HG02938 (cell line): ENCODE results near the gene ADAMTSL1.

Experiments
- ATAC-seq: cut with Tn5 transposase; IDR thresholded peaks from one replicate; pipeline ENCODE4 v1.9.1; 2021; ENCODE audit warnings: mild to moderate bottlenecking, moderate library complexity; ENCODE audit not compliant: unreplicated experiment

ADAMTSL1 gene

DNA sequence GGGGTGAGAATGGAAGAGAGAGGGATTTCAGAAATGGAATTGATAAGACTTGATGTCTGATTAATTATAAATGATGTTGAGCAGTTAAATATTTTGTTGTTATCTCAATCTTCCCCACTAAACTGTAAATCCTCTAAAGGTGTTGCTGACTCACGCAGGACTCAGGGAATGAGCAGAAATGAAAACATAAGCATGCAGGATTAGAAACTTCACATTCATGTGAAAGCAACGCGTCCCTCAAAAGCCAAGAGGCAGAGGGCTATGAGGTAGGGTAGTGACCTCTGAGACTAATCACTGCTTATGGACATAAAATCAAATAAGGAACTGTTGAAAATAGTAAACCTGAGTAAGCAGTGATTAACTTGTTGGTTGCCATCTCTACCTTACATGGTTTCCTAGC is 21.1 kb downstream of the ADAMTSL1 start:
- no peak for ATAC-seq

DNA sequence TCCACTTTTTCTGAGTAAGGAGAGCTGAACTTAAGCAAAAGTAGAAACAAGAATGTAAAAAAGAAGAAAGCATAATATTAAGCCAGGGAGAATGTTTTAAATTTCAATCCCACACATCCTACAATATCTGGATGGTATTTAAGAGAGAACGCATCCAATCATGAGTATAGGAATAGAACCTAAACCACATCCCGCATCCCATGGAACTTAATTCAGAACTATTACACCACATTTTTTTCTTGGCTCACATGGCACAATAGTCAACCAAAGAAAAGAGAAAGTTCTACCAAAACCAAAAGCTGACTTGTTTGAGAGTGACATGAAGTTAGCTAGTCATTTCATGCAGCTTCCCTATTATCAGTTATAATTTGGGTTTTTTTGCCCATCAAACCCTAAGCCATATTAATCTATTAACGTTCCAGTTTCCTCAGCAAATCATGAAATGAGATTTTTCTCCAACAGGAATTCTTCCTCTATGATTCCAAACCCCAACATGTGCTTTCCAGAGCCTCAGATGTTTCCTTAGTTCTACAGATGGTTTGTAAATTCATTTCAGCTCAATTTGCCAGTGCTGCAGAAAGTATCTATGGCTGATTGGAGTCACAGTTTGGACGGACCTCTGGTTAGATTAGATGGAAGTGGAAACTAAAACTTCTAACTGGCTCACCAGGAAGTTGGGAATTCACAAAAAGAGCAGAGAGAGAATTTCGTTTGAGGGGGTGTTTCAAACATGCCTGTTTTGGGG is 22.5 kb downstream of the ADAMTSL1 start:
- no peak for ATAC-seq

DNA sequence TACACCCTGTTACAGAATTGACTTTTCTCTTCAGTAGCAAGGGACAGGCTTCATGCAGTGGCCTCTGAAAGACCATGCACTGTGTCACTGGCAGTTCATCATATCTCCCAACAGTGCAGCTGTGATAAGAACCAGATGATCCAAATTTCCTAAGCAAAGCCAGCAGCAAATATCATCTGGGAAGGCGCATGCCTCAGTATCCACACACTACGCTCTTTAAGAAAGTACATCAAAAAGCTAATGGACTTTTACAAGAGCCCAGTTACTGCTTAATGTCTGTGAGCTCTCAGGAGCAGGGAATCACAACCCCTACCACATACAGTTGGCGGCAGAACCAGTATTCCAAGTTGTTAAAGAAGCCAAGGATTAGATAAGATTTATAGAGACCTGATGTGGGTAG is 25.1 kb downstream of the ADAMTSL1 start:
- ATAC-seq, result no peak

DNA sequence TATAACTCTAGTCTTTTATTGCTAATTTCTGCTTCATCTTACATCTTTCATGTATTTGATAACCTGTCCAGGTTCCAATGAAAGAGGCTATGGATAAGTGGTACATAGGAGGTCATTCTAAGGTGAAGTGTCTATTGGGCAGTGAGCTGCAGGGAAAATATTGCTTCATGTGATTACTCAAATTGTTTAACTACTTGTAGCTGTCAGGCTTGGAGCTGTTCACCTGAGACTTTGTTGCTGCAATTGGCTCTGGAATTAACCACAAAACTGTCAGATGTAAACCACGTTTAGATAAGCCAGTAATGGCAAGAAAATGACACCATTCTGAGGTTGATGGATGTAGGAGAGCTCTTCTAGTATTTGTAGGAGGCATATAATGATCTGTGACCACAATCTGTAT is 26.0 kb downstream of the ADAMTSL1 start:
- ATAC-seq, result no peak

DNA sequence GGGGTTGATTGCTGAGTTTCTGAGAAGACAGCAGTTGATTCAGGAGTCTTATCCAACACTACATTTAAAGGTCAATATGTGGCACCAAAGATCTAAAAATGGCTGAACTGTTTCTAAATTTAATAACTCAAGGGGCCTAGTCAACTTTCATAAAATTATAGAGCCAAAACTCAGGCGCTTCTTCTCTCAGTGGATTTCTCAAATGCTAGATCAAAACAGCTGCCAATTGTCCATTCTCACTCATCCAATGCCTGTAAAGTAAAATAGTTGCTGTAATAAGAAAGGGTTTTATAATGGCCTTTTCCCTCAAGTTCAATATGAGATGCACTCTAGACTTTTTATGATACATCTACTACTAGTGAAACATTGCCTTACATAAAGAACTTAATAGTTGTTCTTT is 26.5 kb downstream of the ADAMTSL1 start:
- no peak for ATAC-seq

DNA sequence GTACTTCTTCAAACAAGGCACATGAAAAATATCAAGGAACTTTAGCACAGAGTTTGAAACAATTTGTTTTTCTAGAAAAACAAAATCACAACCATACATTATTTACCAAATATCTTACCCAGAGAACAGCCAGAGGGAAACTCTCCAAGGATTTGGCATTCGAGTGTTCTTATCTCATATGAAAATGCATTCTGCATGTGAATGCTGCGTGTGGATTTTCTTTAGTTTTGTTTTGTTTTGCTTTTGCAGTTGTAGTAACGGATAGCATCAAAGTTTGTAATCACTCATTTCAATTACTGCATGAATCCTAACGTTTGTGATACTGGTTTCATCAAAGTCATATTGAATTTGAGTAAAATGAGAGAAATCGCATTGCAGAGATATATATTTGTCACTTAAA is 28.0 kb downstream of the ADAMTSL1 start:
- ATAC-seq, result no peak

DNA sequence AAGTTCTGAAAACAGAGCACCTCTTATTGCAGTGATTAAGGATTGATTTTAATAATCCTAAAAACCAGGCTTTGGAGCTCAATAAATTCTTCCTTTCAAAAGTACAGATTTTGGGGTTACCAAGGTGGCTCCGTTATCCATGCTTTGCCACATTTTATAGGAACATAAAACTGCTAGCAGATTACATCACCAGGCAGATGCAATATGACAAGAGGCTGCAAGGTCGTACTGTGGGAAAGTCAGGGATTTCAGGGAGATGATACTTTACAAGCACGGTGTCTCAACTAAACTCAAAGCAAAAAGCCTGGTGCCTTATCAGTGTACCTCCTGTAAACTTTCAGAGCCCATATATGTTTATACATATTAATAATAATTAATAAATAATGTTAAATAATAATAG is 28.6 kb downstream of the ADAMTSL1 start:
- ATAC-seq, result no peak

DNA sequence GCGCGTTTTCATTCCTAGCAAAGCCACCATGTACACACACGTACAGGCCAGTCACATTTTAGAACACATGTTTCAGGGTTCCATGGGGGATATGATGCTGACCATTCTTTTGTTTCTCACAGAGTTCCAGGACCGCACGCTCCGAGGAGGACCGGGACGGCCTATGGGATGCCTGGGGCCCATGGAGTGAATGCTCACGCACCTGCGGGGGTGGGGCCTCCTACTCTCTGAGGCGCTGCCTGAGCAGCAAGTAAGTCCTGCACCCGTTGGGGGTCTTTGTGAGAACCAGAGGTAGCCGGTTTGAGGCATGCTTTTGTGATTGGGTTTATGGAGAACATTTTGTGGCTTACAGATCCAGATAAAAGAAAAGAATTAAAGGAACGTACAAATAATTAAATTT is 30.8 kb downstream of the ADAMTSL1 start:
- ATAC-seq, result no peak

DNA sequence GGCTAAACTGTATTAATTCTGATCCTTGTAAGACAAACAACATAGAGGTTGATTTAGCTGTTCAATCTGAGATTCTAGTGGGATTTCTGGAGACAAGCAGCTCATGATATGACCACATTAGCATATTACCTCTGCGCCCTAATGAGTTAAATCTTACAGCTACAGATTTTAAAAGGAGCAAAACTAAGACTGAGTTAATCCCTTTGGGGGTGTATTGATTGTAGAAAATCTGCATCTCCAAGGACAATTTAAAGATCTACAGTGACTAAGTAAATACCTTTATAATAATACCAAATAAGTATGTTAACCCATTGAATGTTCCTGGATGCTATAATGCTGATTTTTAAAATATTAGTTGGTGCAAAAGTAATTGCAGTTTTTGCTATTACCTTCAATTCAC is 33.2 kb downstream of the ADAMTSL1 start:
- no peak for ATAC-seq

DNA sequence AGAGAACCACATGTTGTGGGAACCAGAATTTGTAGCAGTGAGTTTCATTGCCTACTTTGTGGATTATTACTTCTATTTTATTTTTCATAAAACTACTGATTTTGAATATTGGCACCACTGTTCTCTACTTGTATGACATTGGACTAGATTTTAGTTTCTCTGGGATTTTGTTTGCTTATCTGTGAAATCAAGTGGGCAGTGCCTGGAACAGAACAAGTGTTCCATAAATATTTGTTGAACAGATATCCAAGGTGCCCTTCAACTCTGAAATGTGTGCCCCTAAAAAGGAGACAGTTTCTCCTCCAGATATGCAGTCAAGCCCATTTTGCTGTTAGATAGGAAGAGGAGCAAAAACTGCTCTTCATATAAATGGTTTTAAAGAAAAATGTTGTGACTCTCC is 42.6 kb downstream of the ADAMTSL1 start:
- ATAC-seq, result no peak

DNA sequence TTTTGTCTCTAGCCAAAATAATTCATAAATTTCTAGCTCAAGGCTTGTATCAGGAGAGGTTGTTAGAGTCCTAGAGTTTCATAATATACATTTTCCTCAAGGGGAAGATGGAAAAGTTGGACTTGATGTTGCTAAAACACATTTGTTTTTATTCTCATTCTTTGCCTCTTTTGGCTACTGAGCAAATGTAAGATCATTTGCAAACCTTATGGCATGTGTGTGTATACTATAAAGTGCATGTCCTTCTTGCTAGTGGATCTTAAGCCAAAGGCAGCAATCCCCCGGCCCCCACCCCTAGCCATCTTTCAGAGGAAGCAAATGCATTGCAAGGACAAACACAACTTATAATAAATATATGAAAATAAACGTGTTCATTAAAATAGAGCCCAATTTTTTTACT is 43.0 kb downstream of the ADAMTSL1 start:
- ATAC-seq, result no peak

DNA sequence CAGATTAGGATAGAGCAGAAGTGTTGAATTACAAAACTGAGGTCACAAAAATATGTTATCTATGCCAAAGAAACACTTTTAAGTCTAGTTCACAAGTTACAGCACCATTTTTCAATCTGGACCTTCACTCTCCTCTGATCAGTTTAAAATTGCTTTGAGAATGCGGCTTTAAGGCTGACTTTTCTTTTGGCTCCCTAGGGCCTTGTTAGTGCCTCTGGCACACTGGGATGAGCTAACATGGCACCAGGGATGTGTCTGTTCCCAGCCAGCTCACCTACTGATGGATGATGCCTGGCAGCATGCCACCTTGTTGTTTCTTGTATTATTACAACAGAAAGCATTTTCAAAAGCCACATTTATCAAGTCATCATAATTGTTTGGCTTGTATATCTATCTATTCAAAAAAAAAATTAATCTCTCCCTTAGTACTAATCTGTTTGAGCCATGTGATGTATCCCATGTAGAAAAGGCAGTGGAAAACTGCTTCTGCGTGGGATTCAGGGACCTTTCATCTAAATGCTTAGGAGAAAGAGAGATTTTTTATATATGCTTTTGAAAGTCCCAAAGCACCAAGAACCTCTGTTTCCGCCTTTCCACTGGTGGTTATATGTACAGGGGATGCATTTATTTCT is 46.6 kb downstream of the ADAMTSL1 start:
- no peak for ATAC-seq

DNA sequence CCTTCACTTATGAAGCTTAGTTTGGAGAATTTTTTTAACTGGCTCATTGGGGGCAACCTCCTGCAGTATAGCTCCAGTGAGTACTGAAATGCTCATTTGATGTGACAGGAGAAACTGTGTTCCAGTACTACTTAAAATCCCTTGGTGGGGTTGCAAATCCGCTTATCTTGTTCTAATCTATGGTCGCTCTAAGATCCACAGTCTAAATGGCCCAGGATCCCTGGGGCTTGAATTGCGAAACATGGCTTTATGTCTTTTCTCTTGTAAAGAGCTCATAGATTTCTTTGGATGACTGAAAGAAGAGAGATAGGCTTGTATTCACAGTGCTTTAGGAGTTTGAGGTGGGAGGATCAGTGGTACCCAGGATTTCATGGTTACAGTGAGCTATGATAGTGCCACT is 52.7 kb downstream of the ADAMTSL1 start:
- no peak for ATAC-seq

DNA sequence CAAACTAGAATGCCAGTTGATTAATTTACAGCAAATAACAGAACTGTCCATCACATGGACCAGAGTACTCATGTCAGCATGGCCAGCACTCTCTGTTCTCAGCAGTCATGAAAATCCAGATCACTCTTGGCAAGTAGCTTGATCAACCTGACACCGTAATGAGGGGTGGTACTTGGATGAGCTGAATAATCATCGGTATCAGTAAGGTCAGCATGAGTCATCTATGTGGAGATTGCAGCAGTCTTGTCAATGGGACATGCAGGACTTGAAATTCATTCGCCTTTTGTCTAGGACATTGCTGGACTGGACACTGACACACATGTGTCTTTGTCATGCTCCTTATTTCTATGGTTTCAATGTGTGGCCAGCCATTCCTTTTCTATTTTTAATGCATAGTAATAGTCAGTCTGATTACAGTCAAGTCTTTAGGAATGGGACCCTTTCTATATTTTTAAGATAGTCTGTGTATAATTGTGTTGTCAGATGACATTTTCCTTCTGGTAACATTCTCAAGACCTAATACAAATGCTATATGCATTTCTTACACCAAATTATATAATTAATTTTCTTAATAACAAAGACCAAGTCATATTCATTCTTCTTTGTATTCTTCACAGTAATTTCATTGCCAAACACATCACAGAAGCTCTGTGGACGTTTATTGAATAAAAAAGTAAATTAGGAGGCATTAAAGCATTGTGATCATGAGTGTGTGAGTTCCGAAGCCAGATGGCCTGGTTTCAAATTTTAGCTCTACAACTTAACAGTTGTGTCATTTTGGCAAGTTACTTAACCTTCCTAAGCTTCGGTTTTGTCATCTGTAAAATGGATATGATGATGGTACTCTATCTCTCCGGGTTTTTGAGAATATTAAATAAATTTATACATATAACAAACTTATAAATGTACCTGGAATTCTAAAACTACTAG is 57.4 kb downstream of the ADAMTSL1 start:
- no peak for ATAC-seq

DNA sequence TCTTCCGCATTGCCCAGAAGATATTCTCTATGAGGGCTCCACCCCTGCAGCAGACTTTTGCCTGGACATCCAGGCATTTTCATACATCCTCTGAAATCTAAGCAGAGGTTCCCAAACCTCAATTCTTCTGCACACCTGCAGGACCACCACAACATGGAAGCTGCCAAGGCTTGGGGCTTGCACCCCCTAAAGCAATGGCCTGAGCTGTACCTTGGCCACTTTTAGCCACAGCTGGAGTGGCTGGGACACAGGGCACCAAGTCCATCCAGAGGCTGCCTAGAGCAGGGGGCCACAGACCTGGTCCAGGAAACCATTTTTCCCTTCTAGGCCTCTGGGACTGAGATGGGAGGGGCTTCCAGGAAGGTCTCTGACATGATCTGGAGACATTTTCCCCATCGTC is 60.7 kb downstream of the ADAMTSL1 start:
- no peak for ATAC-seq

DNA sequence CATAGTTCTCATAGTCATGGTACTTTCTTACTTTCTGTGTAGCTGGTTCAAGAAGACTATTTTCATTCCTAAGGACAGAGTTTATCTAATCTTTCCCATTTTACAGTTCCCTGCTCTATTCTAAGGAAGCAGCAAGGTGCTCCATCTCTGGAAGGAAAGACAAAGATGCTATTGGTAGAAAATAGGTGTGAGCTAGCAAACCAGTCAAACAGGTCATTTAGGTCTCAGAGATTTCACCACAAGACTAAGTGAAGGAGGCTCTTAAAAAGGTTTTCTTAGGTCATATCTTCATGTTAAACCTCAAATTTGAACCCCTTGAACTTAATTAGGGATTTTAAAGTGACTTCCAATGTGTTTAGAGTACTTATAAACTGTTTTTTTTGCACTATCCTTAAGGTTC is 62.6 kb downstream of the ADAMTSL1 start:
- no peak for ATAC-seq

DNA sequence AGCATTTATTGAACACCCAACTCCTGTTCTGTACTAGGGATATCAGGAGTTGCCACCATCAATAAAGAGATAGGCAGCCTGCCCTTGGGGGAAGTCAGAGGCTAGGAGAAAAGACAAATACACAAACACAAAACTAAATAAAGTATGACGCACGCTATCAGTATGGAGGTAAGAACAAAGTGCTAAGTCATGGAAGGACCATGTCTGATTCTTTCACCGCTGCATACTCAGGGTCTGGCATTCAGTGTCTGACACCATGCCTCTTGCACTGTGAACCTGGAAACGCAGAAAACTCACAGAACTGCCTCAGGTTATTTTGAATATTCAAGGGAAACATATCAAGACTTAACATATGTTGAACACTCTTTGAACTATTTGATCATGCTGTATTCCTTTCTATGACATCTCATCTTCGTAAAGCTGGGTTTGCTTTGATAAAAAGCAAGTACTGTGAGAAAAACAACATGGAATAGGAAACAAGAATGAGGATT is 65.3 kb downstream of the ADAMTSL1 start:
- ATAC-seq, result no peak

DNA sequence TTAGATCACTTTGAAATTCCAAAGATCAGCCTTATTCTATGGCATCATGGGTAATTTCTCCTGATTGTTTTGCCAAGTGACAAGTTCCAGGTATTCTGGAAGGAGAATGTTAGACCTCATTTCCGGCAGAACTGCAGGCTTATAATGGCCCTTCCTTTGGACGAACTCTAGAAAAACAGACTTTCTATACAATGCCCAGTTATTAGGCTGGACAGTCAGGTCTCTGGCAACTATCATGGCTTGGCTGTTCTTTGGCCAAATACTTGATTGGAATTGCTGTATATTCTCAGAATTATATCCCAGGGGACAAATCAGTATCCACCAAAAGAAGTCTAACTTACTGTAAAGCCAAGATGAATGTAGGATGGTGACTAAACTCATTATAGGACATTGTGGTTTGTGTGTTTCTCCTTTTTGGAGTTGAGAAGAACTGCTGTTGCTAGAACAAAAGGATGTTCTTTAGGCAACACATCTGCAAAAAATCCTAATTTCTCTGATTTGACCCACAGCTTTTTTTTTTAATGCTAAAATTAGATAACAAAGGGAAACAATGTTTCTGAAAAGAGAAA is 69.0 kb downstream of the ADAMTSL1 start:
- ATAC-seq, result no peak

DNA sequence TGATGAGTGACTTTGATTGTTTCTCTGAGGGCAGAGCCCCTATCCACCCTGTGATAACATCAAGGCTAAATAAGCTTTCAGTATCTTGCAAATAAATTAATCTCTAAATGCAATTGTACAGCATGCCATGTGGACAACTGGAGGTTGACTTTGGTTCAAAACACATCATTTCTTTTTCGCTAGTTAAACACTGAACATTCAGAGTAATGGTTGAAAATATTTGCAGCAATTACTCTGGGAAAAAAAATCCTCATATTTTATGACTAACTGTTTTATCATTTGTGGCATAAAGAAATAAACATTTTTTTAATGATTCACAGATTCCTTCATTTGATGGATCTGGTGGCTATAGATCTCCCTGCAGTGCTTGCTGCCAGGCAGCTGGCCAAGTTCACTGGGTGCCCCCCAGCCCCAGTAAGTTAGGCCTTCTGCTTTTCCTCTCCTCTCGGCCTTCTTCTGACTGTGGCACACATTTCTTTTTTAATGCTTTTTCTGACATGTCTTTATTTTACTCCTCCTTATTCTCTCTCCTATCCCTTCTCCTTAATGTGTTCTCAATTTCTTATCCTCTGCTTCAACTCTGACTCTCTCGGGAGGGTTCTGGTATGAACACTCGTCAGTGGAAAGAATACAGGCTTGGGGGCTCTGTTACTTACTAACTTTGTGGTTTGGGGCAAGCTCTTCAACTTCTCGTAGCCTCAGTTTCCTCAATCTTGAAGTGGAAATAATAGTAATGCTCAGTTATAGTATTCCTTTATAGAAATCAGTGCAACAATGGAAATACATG is 69.6 kb downstream of the ADAMTSL1 start:
- ATAC-seq, result no peak

DNA sequence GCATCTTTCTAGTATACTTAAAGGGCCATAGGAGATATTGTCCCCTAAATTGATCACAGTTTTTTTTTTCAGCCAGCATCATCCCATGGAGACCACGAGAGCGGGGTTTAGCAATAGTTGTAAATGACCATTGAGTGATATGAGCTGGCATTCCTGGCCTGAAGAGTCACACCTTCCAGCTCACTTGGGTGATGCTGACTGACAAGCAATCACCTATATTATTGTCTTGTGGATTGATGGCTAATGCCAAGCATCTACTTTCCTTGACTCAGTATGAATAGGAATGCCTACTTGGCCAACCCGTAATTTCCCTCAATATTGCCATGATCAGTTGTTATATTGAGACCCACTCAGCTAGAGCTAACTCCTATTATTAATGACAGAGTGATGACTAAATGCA is 70.5 kb downstream of the ADAMTSL1 start:
- no peak for ATAC-seq
